MM.1S (cell line): ENCODE data around the gene PRKG2.

Source experiments
- DNase-seq: peaks from one replicate; pipeline ENCODE4 v3.0.0-alpha.2; 2015
- H2AFZ ChIP-seq: fragments of 300-600 bp; sonication (generic); 2 replicates; pipeline ENCODE4 v1.6.0; 2016; ENCODE audit warnings: antibody characterized with exemption, low read length
- H3F3A ChIP-seq: fragments of 300-600 bp; sonication (generic); 2 replicates; pipeline ENCODE4 v1.6.1; 2016; ENCODE audit warnings: mild to moderate bottlenecking, antibody characterized with exemption, low read length, moderate library complexity, mixed read lengths; ENCODE audit not compliant: insufficient read depth
- H3K27ac ChIP-seq: fragments of 300-600 bp; sonication (generic); 2 replicates; pipeline ENCODE4 v1.5.1; 2016; ENCODE audit warnings: mild to moderate bottlenecking, low read length
- H3K27me3 ChIP-seq: fragments of 300-600 bp; sonication (generic); replicated peaks from 2 replicates; pipeline ENCODE4 v1.6.0; 2016; ENCODE audit warnings: low read length; ENCODE audit not compliant: insufficient read depth
- H3K36me3 ChIP-seq: fragments of 300-600 bp; sonication (generic); replicated peaks from 2 replicates; pipeline ENCODE4 v1.6.1; 2016; ENCODE audit warnings: mild to moderate bottlenecking, low read length, mixed read lengths; ENCODE audit not compliant: insufficient read depth
- H3K4me1 ChIP-seq: fragments of 300-600 bp; sonication (generic); 2 replicates; pipeline ENCODE4 v1.6.1; 2016; ENCODE audit warnings: low read length, mixed read lengths
- H3K4me2 ChIP-seq: fragments of 300-600 bp; sonication (generic); 2 replicates; pipeline ENCODE4 v1.6.0; 2016; ENCODE audit warnings: low read depth, low read length
- H3K4me3 ChIP-seq: fragments of 300-600 bp; sonication (generic); 2 replicates; pipeline ENCODE4 v1.5.1; 2016; ENCODE audit warnings: low read length, mixed read lengths
- H3K79me2 ChIP-seq: fragments of 300-600 bp; sonication (generic); 2 replicates; pipeline ENCODE4 v1.6.1; 2016; ENCODE audit warnings: mixed run types, low read length, mixed read lengths
- H3K9ac ChIP-seq: fragments of 300-600 bp; sonication (generic); 2 replicates; pipeline ENCODE4 v1.6.1; 2016; ENCODE audit warnings: low read length, mixed read lengths
- H3K9me2 ChIP-seq: fragments of 300-600 bp; sonication (generic); replicated peaks from 2 replicates; pipeline ENCODE4 v1.6.1; 2016; ENCODE audit warnings: mild to moderate bottlenecking, low read length, mixed read lengths; ENCODE audit not compliant: insufficient read depth
- H3K9me3 ChIP-seq: fragments of 300-600 bp; sonication (generic); replicated peaks from 2 replicates; pipeline ENCODE4 v1.6.1; 2016; ENCODE audit warnings: mild to moderate bottlenecking, low read length, mixed read lengths; ENCODE audit not compliant: insufficient read depth
- H4K20me1 ChIP-seq: fragments of 300-600 bp; sonication (generic); 2 replicates; pipeline ENCODE4 v1.6.1; 2016; ENCODE audit warnings: mild to moderate bottlenecking, low read length, moderate library complexity, mixed read lengths; ENCODE audit not compliant: insufficient read depth
- CTCF ChIP-seq: fragments of 300-600 bp; sonication (generic); IDR thresholded peaks from 2 replicates; pipeline ENCODE4 v1.5.1; 2016; ENCODE audit warnings: antibody characterized with exemption, low read length, mixed read lengths
- EZH2 ChIP-seq: fragments of 300-600 bp; sonication (generic); optimal IDR thresholded peaks from 2 replicates; pipeline ENCODE3; 2017; ENCODE audit warnings: low read depth, mild to moderate bottlenecking, antibody characterized with exemption, low read length, mixed read lengths
- EZH2phosphoT487 ChIP-seq: fragments of 300-600 bp; sonication (generic); IDR thresholded peaks from 2 replicates; pipeline ENCODE4 v1.6.1; 2018; ENCODE audit warnings: antibody characterized with exemption, low read length

PRKG2 gene

GRCh38 chr4:81071013-81071412 is 144.0 kb downstream of the PRKG2 start:
- H3K4me3 ChIP-seq = no peak overlapping the region
- H3K27ac ChIP-seq = no peak overlapping the region
- H2AFZ ChIP-seq = no peak overlapping the region
- no peaks in the 10 kb centered on the region for H3K27me3 ChIP-seq
- H3K9me3 ChIP-seq = no peaks in the 10 kb centered on the region
- TF ChIP-seq EZH2phosphoT487 (no peak), CTCF (no peak), EZH2 (no peak)
- H3F3A ChIP-seq = no peaks in the 10 kb centered on the region
- H3K9ac ChIP-seq = no peak overlapping the region
- DNase-seq = no peak
- H3K4me2 ChIP-seq = no peak overlapping the region
- no peaks in the 10 kb centered on the region for H3K36me3 ChIP-seq
- no peaks in the 10 kb centered on the region for H3K79me2 ChIP-seq
- H3K9me2 ChIP-seq = no peaks in the 10 kb centered on the region
- H3K4me1 ChIP-seq = no peaks in the 10 kb centered on the region
- H4K20me1 ChIP-seq = no peaks in the 10 kb centered on the region

DNA sequence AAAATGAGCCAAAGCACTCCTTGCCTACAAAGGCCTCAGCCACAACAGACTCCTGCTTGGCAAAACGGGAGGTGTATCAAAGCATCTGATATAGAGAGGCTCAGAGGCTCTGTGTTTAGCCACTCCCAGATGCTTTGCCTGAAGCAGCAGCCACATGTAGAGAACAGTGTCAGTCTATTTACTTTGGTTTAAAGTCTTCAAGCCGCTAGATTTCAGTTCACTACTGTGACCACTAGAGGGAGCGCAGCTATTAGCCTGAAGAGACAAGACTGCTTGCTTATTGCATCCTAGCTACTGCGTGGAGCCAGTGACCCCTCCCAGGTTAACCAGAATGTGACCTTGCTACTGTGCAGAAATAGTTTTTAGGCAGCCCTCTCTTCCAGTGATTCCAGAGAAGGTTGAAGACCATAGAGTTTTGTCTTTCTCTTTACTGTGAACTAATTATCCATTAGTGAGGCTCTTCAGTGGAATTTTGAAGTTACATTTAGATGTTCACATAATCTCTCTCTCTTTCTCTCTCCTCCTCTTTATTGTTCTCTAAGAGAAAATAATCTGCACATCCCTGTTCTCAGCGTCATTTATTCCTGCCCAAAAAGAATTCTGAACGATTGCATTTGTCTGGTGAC is 145.2 kb downstream of the PRKG2 start:
- TF ChIP-seq EZH2phosphoT487 (no peak), CTCF (peak; percentile 92)
- Histone ChIP-seq H3K36me3 (no peaks in the 10 kb centered on the region), H3K4me1 (no peaks in the 10 kb centered on the region), H3F3A (no peaks in the 10 kb centered on the region), H3K4me3 (no peak overlapping the region), H4K20me1 (no peaks in the 10 kb centered on the region), H3K79me2 (no peaks in the 10 kb centered on the region), H2AFZ (no peak overlapping the region), H3K9me2 (no peaks in the 10 kb centered on the region), H3K9me3 (no peaks in the 10 kb centered on the region), H3K4me2 (no peak overlapping the region), H3K9ac (no peak overlapping the region), H3K27me3 (no peaks in the 10 kb centered on the region; the same call in 1 of the 2 replicates), H3K27ac (no peak overlapping the region)
- peak; percentile 88 for DNase-seq

DNA sequence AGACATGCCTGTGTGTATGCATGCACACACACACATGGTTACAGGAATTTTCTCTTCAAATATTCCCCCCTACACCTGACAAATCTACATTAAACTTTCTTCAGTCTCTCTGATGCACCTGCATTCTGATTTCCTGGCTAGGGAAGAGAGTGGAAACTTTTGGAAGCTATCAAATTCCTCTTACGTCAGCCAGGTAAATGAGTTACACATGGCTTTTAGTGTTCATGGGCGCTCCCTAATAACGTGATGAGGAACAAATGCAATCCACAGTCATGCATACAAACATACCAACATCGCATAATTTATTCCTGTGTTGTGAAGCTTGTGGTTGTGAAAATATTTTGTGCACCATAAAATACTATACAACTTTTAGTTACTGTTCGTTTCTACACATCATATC is 149.6 kb downstream of the PRKG2 start:
- Histone ChIP-seq H3F3A (no peaks in the 10 kb centered on the region), H3K4me1 (no peaks in the 10 kb centered on the region), H3K79me2 (no peaks in the 10 kb centered on the region), H2AFZ (no peak overlapping the region), H3K27ac (no peak overlapping the region), H3K36me3 (no peaks in the 10 kb centered on the region), H3K9me3 (no peaks in the 10 kb centered on the region), H3K4me2 (no peak overlapping the region), H3K9ac (no peak overlapping the region), H3K27me3 (peaks cover 11% of the 10 kb centered on the region), H4K20me1 (no peaks in the 10 kb centered on the region), H3K4me3 (no peak overlapping the region), H3K9me2 (no peaks in the 10 kb centered on the region)
- TF ChIP-seq EZH2 = no peak
- TF ChIP-seq CTCF = no peak
- no peak for DNase-seq
